GM12892 (cell line): ENCODE data around the gene FRMD3.

Experiments used
- POLR2A ChIP-seq: IDR thresholded peaks from 2 replicates; pipeline ENCODE4 v1.6.1; 2011; ENCODE audit warnings: low read depth, low read length, control low read depth
- TAF1 ChIP-seq: IDR thresholded peaks from 2 replicates; pipeline ENCODE4 v1.6.1; 2011; ENCODE audit warnings: low read depth, mild to moderate bottlenecking, control low read depth, low read length, borderline replicate concordance

- TF ChIP-seq TAF1 (no peak), POLR2A (no peak)
Measured at GRCh38 chr9:83431101-83432060, 106.8 kb downstream of the FRMD3 start.
